Spleen (tissue), 11 donors: Measurements from ENCODE around the gene ATP12A. TPM values are rescaled to one million over a fixed set of nuclear protein-coding genes. Genes with fewer than 3 reads are reported as not detected.

Experiments used
- DNase-seq: peaks from one replicate; pipeline ENCODE4 v3.0.0-alpha.2; 2020
- H3K27ac ChIP-seq, 8 donors: fragments of 200-600 bp; sonication (generic) in 7 of 8; 1 replicate in 4 of 8; 2 replicates in 4 of 8; pipeline versions ENCODE4 v1.5.0 to v1.8.0; 2016 to 2021; ENCODE audit warnings: inconsistent platforms in 4 of 8, mild to moderate bottlenecking in 4 of 8, moderate library complexity in 1 of 8
- H3K27me3 ChIP-seq, 7 donors: fragments of 200-600 bp; sonication (generic) in 6 of 7; replicated peaks in 1 of 7; 1 replicate in 4 of 7; 2 replicates in 3 of 7; pipeline versions ENCODE4 v1.5.0 to v1.8.0; 2016 to 2021; ENCODE audit warnings: inconsistent platforms in 3 of 7, mild to moderate bottlenecking in 1 of 7
- H3K36me3 ChIP-seq, 6 donors: fragments of 200-600 bp; sonication (generic) in 5 of 6; 1 replicate in 4 of 6; 2 replicates in 2 of 6; pipeline versions ENCODE4 v1.5.0 to v1.8.0; 2016 to 2021; ENCODE audit warnings: inconsistent platforms in 2 of 6
- H3K4me1 ChIP-seq, 6 donors: fragments of 200-600 bp; sonication (generic) in 5 of 6; 1 replicate in 3 of 6; 2 replicates in 3 of 6; pipeline versions ENCODE4 v1.5.0 to v1.8.0; 2016 to 2021; ENCODE audit warnings: inconsistent platforms in 3 of 6
- H3K4me3 ChIP-seq, 8 donors: fragments of 200-600 bp; sonication (generic) in 7 of 8; 1 replicate in 4 of 8; 2 replicates in 4 of 8; pipeline versions ENCODE4 v1.5.0 to v1.8.0; 2016 to 2021; ENCODE audit warnings: inconsistent platforms in 4 of 8, mild to moderate bottlenecking in 4 of 8, moderate library complexity in 2 of 8
- H3K9me3 ChIP-seq, 8 donors: fragments of 200-600 bp; sonication (generic) in 7 of 8; 1 replicate in 4 of 8; 2 replicates in 4 of 8; pipeline versions ENCODE4 v1.5.0 to v1.8.0; 2016 to 2021; ENCODE audit warnings: inconsistent platforms in 4 of 8
- CTCF ChIP-seq, 11 experiments: fragments of 200-600 bp in 7 of 11; fragments of 450-650 bp in 4 of 11; sonication (generic) in 4 of 11; IDR thresholded peaks in 8 of 11; conservative IDR thresholded peaks in 3 of 11; 1 replicate in 7 of 11; 2 replicates in 4 of 11; pipeline versions ENCODE4 v1.4.0 to v1.8.0; 2016 to 2021; ENCODE audit warnings: antibody characterized with exemption in 11 of 11, inconsistent platforms in 4 of 11, mild to moderate bottlenecking in 1 of 11
- POLR2A ChIP-seq, 3 donors: fragments of 450-650 bp; IDR thresholded peaks; one replicate each; pipeline ENCODE4 v1.5.1; 2017; ENCODE audit warnings: antibody characterized with exemption in 3 of 3, mild to moderate bottlenecking in 1 of 3
- POLR2AphosphoS5 ChIP-seq, 3 donors: sonication (generic); formaldehyde crosslinking; IDR thresholded peaks; one replicate each; pipeline ENCODE4 v1.5.1; 2017; ENCODE audit warnings: antibody characterized with exemption in 3 of 3
- WGBS, 5 donors: extraction: QIAGEN DNeasy Blood & Tissue Kit in 3 of 5; methylation state at CpG; one replicate each; pipeline versions ENCODE4 v1.1.5 to v1.1.7; 2013 to 2018; 5-methylcytosine and 5-hydroxymethylcytosine counted together
- intact Hi-C: fragments of 100-400 bp; cut with DNase I; formaldehyde crosslinking; loops from one replicate; pipeline ENCODE4 v1.15.0; 2023; ENCODE audit warnings: low total_unique reads
- polyA plus RNA-seq, 3 donors: library from polyadenylated mRNA; stranded (reverse); fragments of 200-250 nt; gene quantifications; one replicate each; pipeline ENCODE4 v1.2.1, GENCODE V29; 2013
- total RNA-seq, 7 donors: library from RNA; depleted of rRNA in 3 of 7; stranded (reverse); fragments of >200 nt in 3 of 7; fragmentation: NEBNext Ultra II Directional in 4 of 7; extraction: Animal tissue kit (Norgen Biotek cat#: 25700) in 4 of 7; gene quantifications; one replicate each; pipeline versions ENCODE4 v1.1.0 to v1.2.1, GENCODE V29; 2016 to 2021
- donor health status: healthy with polysubstance abuse.
- donor health status: DM: no; HTN: no; CAD: no; lungs with moderate emphysema.
- donor health status: DM: no; HTN: no; CAD: no.
- donor health status: Bipolar disorder and iron deficiency.
- donor health status: healthy.
- donor health status: DM: no; HTN: no; CAD: no.
- donor health status: DM: yes; HTN: yes; CAD: no.

The ATP12A gene
- total and polyA plus RNA-seq, 10 donors: not detected

DNA sequence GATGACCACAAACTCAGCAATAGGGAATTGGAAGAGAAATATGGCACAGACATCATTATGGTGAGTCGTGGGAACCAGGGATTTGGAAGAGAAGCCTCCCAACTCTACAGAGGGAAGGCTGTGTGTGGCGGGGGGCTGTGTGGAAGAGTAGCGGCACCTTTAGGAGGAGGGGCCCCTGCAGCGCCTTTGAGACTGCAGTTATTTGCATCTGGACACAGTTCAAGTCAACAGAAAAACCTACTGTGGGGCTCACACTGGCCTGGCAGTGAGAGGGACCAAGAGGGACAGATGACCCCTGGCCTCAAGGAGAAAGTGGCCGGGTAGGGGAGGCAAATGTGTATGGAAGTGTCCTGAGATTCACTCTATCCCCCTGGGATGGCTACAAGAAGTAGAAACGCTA is 5.1 kb downstream of the ATP12A start:
- no peak for TF ChIP-seq POLR2AphosphoS5 (IDR thresholded peaks at IDR 0.05)
- no peak for TF ChIP-seq CTCF (IDR thresholded peaks at IDR 0.05 in 8 of 11, conservative IDR thresholded peaks at IDR 0.05 in 3 of 11)
- TF ChIP-seq POLR2A (IDR thresholded peaks at IDR 0.05): no peak
- Histone ChIP-seq H3K27me3 (peaks cover 6 to 58% (median 13%) of the 10 kb centered on the region in 7 donors), H3K4me3 (no peak overlapping the region), H3K9me3 (no peaks in the 10 kb centered on the region), H3K4me1 (peaks cover 5 to 29% (median 22%) of the 10 kb centered on the region in 6 donors), H3K27ac (no peak overlapping the region), H3K36me3 (no peaks in the 10 kb centered on the region)
- intact Hi-C loops: no loop called here
- 79 to 93% (median 83%) methylated on average over 6 of the region's 6 CpGs for WGBS, 5 donors
- DNase-seq: no peak

DNA sequence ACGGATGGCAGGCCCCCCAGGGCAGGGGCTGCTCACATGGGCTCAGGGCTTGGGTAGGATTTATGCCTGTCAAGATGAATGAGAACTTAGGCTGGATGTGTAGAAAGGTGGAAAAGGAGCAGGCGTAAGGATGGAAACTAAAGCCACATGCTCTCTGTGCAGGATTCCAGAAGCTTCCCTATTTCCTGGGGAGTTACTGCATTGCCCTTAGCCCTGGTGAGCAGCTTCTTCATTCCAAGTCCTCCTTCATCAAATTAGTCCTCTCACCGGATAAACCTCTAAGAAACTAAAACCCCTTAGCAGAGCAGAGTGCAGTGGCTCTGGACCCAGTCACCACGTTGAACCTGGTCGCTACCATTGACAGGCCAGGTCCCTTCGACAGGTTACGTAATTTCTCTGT is 7.4 kb downstream of the ATP12A start:
- TF ChIP-seq POLR2A (IDR thresholded peaks at IDR 0.05): no peak
- TF ChIP-seq POLR2AphosphoS5 (IDR thresholded peaks at IDR 0.05): no peak
- no peak for TF ChIP-seq CTCF (IDR thresholded peaks at IDR 0.05 in 8 of 11, conservative IDR thresholded peaks at IDR 0.05 in 3 of 11)
- H3K4me3 ChIP-seq: no peak overlapping the region
- DNase-seq: no peak
- WGBS, 5 donors: 84 to 95% (median 90%) methylated on average over 7 of the region's 7 CpGs
- peaks cover 0 to 20% (median 15%) of the 10 kb centered on the region in 6 donors for H3K4me1 ChIP-seq
- peaks cover 0 to 67% (median 0%) of the 10 kb centered on the region in 7 donors for H3K27me3 ChIP-seq
- H3K27ac ChIP-seq: no peak overlapping the region
- H3K9me3 ChIP-seq: no peaks in the 10 kb centered on the region
- intact Hi-C loops: no loop called here
- H3K36me3 ChIP-seq: no peaks in the 10 kb centered on the region

GRCh38 chr13:24688111-24688510 is 7.9 kb downstream of the ATP12A start:
- H3K4me3 ChIP-seq: no peak overlapping the region
- intact Hi-C loops: no loop called here
- H3K27me3 ChIP-seq: peaks cover 0 to 72% (median 0%) of the 10 kb centered on the region in 7 donors
- no peaks in the 10 kb centered on the region for H3K36me3 ChIP-seq
- no peak overlapping the region for H3K27ac ChIP-seq
- H3K9me3 ChIP-seq: no peaks in the 10 kb centered on the region
- no peak for DNase-seq
- H3K4me1 ChIP-seq: peaks cover 0 to 20% (median 15%) of the 10 kb centered on the region in 6 donors
- 67 to 79% (median 69%) methylated on average over 10 of the region's 10 CpGs for WGBS, 5 donors
- TF ChIP-seq POLR2A (IDR thresholded peaks at IDR 0.05): no peak
- TF ChIP-seq POLR2AphosphoS5 (IDR thresholded peaks at IDR 0.05): no peak
- TF ChIP-seq CTCF (IDR thresholded peaks at IDR 0.05 in 8 of 11, conservative IDR thresholded peaks at IDR 0.05 in 3 of 11): no peak

- Histone ChIP-seq H3K9me3 (no peaks in the 10 kb centered on the region), H3K36me3 (no peaks in the 10 kb centered on the region), H3K4me3 (no peak overlapping the region), H3K4me1 (peaks cover 0 to 18% (median 11%) of the 10 kb centered on the region in 6 donors), H3K27ac (no peak overlapping the region), H3K27me3 (peaks cover 0 to 80% (median 6%) of the 10 kb centered on the region in 7 donors)
- intact Hi-C loops: no loop called here
- whole genome bisulfite sequencing, 5 donors: 76 to 87% (median 83%) methylated on average over 11 of the region's 11 CpGs
- no peak for DNase-seq
- TF ChIP-seq CTCF (IDR thresholded peaks at IDR 0.05 in 8 of 11, conservative IDR thresholded peaks at IDR 0.05 in 3 of 11): no peak
- no peak for TF ChIP-seq POLR2AphosphoS5 (IDR thresholded peaks at IDR 0.05)
- no peak for TF ChIP-seq POLR2A (IDR thresholded peaks at IDR 0.05)
These were observed 8.7 kb downstream of the ATP12A start for GRCh38 chr13:24688950-24689349.
